NCI-H1436 (cell line): ENCODE results near the gene TTC9B.
"Not testable (repeated sequence)": the region's sequence is repeated elsewhere in the genome, so short reads cannot be mapped to it uniquely, and the experiment has no call there.

Source experiments
- DNase-seq: peaks from one replicate; lab custom pipeline; 2025; lab: John Stamatoyannopoulos, UW

TTC9B gene

DNA sequence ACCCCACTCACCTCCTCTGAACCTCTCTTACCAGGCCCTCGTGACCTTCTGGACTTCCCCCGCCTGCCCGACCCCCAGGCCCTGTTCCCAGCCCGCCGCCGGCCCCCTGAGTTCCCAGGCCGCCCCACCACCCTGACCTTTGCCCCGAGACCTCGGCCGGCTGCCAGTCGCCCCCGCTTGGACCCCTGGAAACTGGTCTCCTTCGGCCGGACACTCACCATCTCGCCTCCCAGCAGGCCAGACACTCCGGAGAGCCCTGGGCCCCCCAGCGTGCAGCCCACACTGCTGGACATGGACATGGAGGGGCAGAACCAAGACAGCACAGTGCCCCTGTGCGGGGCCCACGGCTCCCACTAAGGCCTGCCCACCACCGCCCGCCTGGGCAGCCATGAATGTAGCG is 3.2 kb downstream of the TTC9B start:
- no peak for DNase-seq

DNA sequence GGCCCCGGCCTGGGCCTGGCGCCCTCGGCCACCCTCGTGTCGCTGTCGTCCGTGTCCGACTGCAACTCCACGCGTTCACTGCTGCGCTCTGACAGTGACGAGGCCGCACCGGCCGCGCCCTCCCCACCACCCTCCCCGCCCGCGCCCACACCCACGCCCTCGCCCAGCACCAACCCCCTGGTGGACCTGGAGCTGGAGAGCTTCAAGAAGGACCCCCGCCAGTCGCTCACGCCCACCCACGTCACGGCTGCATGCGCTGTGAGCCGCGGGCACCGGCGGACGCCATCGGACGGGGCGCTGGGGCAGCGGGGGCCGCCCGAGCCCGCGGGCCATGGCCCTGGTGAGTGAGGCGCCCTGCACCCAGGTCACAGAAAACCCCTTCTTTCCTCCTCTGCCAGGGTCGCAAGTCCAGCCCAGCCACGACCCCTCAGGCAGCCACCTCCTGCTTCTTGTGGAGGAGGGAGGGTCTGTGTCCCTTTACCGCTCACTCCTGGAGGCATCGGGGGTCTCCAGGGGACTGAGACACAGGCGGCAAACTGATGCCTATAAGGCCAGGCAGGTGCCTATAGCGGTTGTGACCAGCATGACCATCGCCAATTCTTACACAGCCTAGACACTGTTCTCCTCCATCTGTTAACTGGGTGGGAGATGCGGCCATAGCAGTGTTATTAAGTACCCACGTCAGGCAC is 4.2 kb downstream of the TTC9B start:
- no peak for DNase-seq

DNA sequence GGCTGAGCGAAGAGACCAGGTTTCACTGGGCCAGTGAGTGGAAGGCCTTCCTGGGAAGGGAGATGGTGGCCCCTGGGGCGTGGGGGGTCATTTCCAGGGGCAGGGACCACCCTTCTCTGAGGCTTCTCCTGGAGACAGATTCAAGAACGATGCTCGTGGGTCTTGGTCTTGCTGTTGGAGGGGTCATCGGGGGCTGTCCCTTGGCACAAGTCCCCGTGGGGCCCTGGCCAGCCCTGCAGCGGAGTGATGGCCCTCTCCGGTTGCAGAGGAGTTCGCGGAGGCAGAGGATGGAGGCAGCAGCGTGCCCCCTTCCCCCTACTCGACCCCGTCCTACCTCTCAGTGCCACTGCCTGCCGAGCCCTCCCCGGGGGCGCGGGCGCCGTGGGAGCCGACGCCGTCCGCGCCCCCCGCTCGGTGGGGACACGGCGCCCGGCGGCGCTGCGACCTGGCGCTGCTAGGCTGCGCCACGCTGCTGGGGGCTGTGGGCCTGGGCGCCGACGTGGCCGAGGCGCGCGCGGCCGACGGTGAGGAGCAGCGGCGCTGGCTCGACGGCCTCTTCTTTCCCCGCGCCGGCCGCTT is 4.8 kb downstream of the TTC9B start:
- no peak for DNase-seq

DNA sequence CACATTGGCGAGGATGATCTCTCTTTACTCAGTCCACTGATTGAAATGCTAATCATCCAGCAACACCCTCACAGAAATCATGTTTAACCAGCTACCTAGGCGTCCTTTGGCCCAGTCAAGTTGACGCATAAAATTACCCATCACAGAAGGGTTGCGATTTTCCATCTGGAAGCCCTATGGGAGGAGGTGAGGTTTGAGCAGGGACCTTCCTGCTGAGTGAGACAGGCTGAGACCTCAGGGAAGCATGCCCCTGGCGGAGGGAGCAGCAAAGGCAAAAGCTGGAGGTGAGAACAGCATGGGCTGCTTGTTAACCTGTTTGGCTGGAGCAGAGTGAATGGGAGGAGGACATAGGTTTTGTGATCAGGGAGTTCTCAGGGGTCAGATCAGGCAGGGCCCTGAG is 7.3 kb downstream of the TTC9B start:
- DNase-seq: no peak

- no peak for DNase-seq
These were observed 9.6 kb downstream of the TTC9B start for GRCh38 chr19:40208602-40209001.

- DNase-seq: no peak
These were observed 12.4 kb downstream of the TTC9B start for GRCh38 chr19:40205760-40206159.

DNA sequence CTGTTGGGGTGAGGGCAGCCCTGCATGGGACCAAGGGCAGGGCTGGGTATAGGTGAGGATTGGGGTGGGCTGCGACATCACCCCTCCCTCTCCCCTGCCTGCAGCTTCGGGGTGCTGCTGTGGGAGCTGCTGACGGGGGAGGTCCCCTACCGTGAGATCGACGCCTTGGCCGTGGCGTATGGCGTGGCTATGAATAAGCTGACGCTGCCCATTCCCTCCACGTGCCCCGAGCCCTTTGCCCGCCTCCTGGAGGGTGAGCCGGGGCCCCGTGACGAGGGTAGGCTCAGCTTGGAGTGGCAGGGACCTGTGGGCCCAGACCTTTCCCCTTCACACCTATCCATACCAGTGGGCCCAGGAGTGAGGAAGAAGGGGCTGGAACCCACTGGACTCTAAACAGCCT is 13.8 kb downstream of the TTC9B start:
- no peak for DNase-seq

DNA sequence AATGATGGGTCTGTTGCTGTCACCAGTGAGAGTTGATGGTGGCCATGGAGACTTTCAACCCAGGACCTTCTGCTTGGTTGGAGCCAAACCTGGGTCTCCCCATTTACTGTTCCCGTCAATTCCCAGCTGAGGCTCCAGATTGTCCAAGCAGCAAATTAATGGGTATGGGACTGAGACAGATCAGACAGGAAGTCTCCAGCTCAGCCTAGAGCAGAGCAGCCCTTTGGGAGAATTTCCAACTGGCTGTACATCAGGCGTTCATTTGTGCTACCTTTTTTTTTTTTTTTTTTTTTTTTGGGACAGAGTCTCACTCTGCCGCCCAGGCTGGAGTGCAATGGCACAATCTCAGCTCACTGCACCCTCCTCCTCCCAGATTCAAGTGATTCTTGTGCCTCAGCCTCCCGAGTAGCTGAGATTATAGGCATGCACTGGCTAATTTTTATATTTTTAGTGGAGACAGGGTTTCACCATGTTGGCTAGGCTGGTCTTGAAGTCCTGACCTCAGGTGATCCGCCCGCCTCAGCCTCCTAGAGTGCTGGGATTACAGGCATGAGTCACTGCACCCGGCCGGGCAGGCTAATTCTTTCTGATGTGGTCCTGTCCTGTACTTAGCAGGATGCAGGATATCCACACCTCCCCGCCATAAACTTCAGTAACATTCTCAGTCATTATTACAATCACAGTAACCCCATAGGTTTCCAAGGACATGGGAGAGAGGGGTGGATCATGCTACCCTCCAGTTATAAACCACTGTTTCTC is 17.7 kb downstream of the TTC9B start:
- no peak for DNase-seq

DNA sequence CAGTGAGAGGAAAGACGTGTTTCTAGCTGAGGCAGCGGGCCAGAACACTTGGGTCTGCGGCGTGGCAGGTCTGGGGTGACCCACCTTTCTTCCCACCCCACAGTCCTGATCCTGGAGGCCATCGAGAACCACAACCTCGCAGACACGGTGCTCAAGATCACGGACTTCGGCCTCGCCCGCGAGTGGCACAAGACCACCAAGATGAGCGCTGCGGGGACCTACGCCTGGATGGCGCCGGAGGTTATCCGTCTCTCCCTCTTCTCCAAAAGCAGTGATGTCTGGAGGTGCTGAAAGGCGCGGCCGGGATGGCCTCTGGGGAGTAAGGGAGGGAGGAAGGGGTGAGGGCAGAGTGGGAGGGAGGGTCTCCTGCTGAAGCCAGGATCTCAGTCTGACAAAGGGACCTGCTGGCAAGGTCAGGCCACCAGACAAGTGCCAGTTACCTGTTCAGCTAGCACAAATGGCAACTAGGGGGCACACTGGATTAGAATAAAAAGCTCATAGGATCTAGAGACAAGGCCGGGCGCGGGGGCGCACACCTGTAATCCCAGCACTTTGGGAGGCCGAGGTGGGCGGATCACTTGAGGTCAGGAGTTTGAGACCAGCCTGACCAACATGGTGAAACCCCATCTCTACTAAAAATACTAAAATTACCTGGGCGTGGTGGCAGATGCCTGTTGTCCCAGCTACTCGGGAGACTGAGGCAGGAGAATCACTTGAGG is 19.8 kb downstream of the TTC9B start:
- DNase-seq: no peak

DNA sequence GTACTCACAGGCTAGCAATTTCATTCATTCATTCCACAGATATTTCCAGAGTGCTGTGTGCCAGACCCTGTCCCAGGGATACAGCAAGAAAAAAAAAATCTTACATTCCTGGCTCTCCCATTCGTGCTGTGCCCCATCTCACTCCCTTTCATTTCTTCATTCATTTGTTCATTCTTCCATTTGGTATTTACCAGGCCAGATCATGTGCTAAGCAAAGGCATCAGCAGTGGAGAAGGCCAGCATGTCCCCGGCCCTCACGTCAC is 24.7 kb downstream of the TTC9B start:
- no peak for DNase-seq

GRCh38 chr19:40192758-40193586 is 25.2 kb downstream of the TTC9B start:
- DNase-seq: no peak

GRCh38 chr19:40191836-40192646 is 26.1 kb downstream of the TTC9B start:
- DNase-seq: no peak

GRCh38 chr19:40190891-40191835 is 27.0 kb downstream of the TTC9B start, which contains the start of gene MAP3K10:
MAP3K10 (plus strand) TSS chr19:40191426; CDS start chr19:40192032, 606 bp downstream.
- no peak for DNase-seq

DNA sequence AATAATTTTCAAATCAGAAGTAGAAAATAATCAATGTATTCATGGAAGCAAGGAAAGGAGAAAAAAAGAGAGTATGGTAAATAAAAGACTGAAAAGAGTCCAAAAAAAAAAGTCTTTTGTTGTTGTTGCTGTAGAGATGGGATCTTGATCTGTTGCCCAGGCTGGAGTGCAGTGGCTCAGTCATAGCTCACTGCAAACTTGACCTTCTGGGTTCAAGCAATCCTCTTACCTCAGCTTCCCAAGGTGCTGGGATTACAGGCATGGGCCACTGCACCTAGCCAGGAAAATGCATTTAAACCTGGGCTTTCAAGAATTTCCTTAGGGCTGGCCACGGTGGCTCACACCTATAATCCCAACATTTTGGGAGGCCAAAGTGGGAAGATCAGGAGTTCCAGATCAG is 33.9 kb downstream of the TTC9B start:
- DNase-seq: no peak

DNA sequence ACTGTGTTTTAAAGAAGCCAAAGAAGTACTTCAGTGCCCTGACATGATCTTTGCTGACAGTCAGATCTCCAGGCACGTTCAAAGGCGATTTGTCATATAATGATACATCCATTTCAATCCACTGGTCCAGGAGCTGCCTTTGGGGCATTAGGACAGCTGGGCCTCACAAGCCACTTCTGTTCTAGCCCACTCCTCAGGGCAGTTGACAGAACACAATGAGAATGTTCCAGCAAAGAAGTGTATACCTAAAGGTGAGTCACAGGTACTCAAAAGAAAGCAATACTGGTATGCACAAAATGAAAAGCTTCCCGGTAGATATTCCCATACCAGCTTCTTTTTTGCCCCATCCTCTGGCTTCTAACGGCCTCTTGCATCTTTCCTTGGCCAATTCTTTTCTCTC is 39.4 kb downstream of the TTC9B start:
- no peak for DNase-seq

DNA sequence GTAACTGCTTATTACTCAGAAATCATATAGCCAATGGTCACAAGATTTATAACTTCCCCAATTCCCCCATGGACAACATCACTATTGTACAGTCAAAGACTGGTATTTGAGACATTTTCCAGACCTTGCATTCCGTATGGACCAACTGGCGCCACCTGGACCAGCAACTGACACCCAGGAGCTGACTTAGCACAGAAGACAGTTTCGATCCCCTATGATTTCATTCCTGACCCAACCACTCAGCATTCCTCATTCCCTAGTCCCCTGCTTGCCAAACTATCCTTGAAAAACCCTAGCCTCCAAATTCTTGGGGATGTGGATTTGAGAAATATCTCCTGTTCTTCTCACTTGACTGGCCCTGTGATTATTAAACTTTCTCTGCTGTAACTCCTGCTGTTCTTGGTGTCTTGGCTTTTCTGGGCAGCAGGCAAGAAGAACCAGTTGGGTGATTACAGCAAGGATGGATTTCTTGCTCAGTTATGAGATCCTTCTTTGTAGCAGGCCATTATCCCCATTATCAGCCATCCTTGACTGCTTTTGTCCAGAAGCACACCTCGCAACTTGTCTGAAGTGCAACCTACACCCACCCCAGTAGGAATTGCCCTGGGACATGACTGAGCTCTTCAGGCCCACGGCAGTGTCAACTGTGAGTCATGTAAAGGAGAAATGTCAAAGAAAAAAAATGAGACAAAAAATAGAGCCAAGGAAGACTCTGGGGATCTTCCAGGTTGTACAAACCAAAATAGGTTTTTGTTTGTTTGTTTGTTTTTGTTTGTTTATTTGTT is 40.7 kb downstream of the TTC9B start:
- no peak for DNase-seq

GRCh38 chr19:40175820-40176219 is 42.4 kb downstream of the TTC9B start:
- DNase-seq: no peak

DNA sequence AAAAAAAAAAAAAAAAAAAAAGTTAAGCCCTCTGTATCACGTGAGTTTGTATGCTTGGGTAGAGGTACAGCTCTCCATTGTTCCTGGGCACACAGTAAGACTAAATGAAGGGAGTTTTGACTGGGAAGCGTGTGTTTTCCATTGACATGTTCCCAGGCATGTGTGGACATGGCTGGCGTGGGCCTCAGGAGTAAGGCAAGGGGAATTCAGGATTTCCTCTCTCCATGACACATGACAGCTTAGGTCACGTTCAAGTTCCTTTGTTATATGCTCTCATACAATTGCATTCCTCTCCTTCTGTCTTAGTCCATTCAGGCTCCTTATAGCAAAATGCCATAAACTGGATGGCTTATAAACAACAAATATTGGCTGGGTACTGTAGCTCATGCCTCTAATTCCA is 44.1 kb downstream of the TTC9B start:
- DNase-seq: no peak

DNA sequence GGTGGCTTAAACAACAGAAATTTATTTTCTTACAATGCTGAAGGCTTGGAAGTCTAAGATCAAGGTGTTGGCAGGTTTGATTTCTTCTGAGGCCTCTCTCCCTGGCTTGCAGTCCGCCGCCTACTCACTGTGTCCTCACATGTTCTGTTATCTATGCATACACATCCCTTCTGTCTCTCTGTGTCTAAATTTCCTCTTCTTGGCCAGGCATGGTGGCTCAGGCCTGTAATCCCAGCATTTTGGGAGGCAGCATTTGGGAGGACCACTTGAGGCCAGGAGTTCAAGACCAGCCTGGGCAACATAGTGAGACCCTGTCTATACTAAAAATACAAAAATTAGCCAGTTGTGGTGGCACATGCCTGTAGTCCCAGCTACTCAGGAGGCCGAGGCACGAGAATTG is 46.9 kb downstream of the TTC9B start:
- DNase-seq: not testable (repeated sequence)
